ENCODE data around the gene UBB.
"Not testable (repeated sequence)": the region's sequence is repeated elsewhere in the genome, so short reads cannot be mapped to it uniquely, and the experiment has no call there.

UBB gene

DNA sequence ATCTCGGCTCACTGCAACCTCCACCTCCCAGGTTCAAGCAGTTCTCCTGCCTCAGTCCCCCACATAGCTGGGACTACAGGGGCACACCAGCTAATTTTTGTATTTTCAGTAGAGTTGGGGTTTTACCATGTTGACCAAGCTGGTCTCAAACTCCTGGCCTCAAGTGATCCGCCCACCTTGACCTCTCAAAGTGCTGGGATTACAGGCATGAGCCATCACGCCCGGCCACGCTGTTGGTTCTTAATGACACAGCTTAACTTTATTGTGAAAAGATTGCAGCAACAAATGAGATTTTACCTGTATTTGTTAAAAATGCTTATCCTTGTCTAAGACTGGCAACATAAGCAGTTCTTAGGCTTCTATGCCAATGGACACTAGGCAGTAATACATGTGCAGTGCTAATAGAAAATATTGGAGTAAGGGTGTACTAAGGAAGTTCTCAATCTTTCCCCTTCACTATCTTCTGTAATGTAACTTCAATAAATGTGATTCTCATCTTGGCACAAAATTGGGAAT lies 2.9 kb downstream of the UBB start:
- H3K36me3 Mint-ChIP-seq (ENCODE audit: low read depth) = peaks cover 36% of the 10 kb centered on the region
- intact Hi-C loops (cut with micrococcal nuclease) = loop anchor here (5.0 kb wide), 1 partner anchor 53 kb away; no protein-coding TSS in a partner anchor
- H3K27ac Mint-ChIP-seq = no peak overlapping the region
- H3K4me1 Mint-ChIP-seq (ENCODE audit: low read depth) = peaks cover 41% of the 10 kb centered on the region
- peak overlapping the region; percentile 23 for H3K4me3 Mint-ChIP-seq
- H3K27me3 Mint-ChIP-seq = peaks cover 15% of the 10 kb centered on the region
- no peaks in the 10 kb centered on the region for H3K9me3 Mint-ChIP-seq

GRCh38 chr17:16384557-16384956 lies 3.7 kb downstream of the UBB start:
- Mint-ChIP-seq H3K4me1 (ENCODE audit: low read depth) (peaks cover 41% of the 10 kb centered on the region), H3K9me3 (no peaks in the 10 kb centered on the region), H3K36me3 (ENCODE audit: low read depth) (peaks cover 36% of the 10 kb centered on the region), H3K4me3 (no peak overlapping the region), H3K27ac (no peak overlapping the region), H3K27me3 (peaks cover 19% of the 10 kb centered on the region)
- intact Hi-C loops (cut with micrococcal nuclease) = loop anchor here (5.0 kb wide), 1 partner anchor 53 kb away; no protein-coding TSS in a partner anchor

- H3K9me3 Mint-ChIP-seq; intact Hi-C loops (cut with micrococcal nuclease); H3K27ac Mint-ChIP-seq: not testable (repeated sequence)
- Mint-ChIP-seq H3K36me3 (ENCODE audit: low read depth) (peaks cover 29% of the 10 kb centered on the region), H3K4me1 (ENCODE audit: low read depth) (peaks cover 41% of the 10 kb centered on the region), H3K27me3 (peaks cover 21% of the 10 kb centered on the region), H3K4me3 (peak overlapping the region; percentile 81)
Observed at GRCh38 chr17:16386126-16386507, 5.2 kb downstream of the UBB start.

GRCh38 chr17:16391451-16391850 lies 10.6 kb downstream of the UBB start:
- H3K36me3 Mint-ChIP-seq (ENCODE audit: low read depth) = no peaks in the 10 kb centered on the region
- peaks cover 22% of the 10 kb centered on the region for H3K27me3 Mint-ChIP-seq
- H3K9me3 Mint-ChIP-seq = no peaks in the 10 kb centered on the region
- H3K27ac Mint-ChIP-seq = no peak overlapping the region
- intact Hi-C loops (cut with micrococcal nuclease) = no loop called here
- H3K4me3 Mint-ChIP-seq = no peak overlapping the region
- H3K4me1 Mint-ChIP-seq (ENCODE audit: low read depth) = peaks cover 15% of the 10 kb centered on the region

GRCh38 chr17:16392491-16392890 lies 11.6 kb downstream of the UBB start:
- H3K36me3 Mint-ChIP-seq (ENCODE audit: low read depth); H3K4me1 Mint-ChIP-seq (ENCODE audit: low read depth); H3K4me3 Mint-ChIP-seq; intact Hi-C loops (cut with micrococcal nuclease); H3K9me3 Mint-ChIP-seq; H3K27ac Mint-ChIP-seq: not testable (repeated sequence)
- H3K27me3 Mint-ChIP-seq = peaks cover 16% of the 10 kb centered on the region

GRCh38 chr17:16395887-16396286 lies 15.0 kb downstream of the UBB start:
- H3K9me3 Mint-ChIP-seq; H3K4me3 Mint-ChIP-seq; H3K4me1 Mint-ChIP-seq (ENCODE audit: low read depth); intact Hi-C loops (cut with micrococcal nuclease); H3K36me3 Mint-ChIP-seq (ENCODE audit: low read depth); H3K27ac Mint-ChIP-seq: not testable (repeated sequence)
- peaks cover 13% of the 10 kb centered on the region for H3K27me3 Mint-ChIP-seq

DNA sequence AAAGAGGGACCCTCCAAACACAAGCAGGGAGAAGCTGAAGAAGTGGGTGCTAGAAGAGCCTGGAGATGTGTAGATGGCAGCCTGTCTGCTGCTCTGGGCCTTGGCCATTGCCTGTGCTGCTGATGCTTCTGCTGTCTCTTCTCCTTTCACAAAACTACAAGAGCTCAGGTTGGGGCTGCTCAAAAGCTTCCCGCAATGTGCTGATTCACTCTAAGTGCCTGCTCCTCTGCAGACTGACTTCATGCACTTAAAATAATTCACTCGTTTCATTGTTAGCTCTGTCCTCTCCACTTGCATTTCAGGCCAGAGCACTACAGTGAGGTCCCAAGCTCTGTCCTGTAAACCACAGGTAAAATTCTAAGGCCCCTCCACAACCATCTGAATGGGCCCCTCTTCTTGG lies 15.8 kb downstream of the UBB start:
- H3K4me1 Mint-ChIP-seq (ENCODE audit: low read depth); intact Hi-C loops (cut with micrococcal nuclease); H3K4me3 Mint-ChIP-seq; H3K27ac Mint-ChIP-seq; H3K9me3 Mint-ChIP-seq; H3K36me3 Mint-ChIP-seq (ENCODE audit: low read depth): not testable (repeated sequence)
- H3K27me3 Mint-ChIP-seq = peaks cover 11% of the 10 kb centered on the region

DNA sequence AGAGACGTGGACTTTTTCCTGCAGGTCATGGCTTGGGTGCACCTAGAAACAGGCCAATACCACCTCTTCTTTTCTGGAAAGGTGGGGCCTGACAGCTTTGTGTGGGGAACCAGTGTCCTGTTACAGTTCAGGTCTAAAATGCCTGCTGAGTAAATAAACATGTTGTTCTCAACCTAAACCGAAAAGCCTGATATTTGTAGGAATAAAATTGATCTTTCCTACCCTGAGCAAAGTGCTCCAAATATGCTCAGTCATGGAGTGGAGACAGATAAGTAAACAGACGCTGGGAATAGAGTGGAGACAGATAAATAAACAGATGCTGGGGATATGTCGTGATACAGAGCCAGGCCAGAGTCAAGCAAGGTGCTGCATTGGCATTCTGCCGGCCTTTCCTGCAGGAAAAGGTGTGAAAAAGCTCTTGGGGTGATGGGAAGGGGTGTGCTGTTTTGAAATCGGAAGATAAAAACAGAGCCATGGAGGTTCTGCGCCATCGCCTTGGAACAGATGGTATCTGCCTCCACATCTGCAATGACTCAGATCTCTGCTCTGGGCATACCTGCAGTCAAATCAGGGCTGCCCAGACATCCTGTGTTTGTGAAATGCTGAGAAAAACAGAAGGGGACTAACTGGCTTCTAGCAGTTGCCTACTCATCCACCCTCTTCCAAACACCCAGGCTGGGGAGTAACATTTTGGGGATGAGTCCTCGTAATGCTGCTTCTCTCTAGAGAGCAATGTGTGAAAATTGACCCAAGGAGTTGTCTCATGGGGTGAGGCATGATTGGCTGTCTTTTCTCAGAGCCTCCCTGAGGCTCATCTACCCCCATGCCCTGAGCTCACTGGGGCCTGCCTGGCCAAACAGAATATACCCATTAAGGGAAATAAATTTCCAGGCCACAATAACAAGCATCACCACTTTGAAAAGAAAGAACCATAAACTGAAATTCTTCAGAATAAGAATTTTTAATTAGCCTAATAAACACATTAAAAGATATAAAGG lies 17.7 kb downstream of the UBB start:
- intact Hi-C loops (cut with micrococcal nuclease) = no loop called here
- Mint-ChIP-seq H3K4me1 (ENCODE audit: low read depth) (peaks cover 5% of the 10 kb centered on the region), H3K36me3 (ENCODE audit: low read depth) (no peaks in the 10 kb centered on the region), H3K9me3 (no peaks in the 10 kb centered on the region), H3K4me3 (no peak overlapping the region), H3K27ac (no peak overlapping the region), H3K27me3 (peaks cover 11% of the 10 kb centered on the region)

- intact Hi-C loops (cut with micrococcal nuclease); H3K27ac Mint-ChIP-seq; H3K4me3 Mint-ChIP-seq; H3K36me3 Mint-ChIP-seq (ENCODE audit: low read depth); H3K9me3 Mint-ChIP-seq: not testable (repeated sequence)
- peaks cover 35% of the 10 kb centered on the region for H3K4me1 Mint-ChIP-seq (ENCODE audit: low read depth)
- H3K27me3 Mint-ChIP-seq = peaks cover 22% of the 10 kb centered on the region
Observed at GRCh38 chr17:16403847-16404246, 23.0 kb downstream of the UBB start.

- peaks cover 21% of the 10 kb centered on the region for H3K27me3 Mint-ChIP-seq
- H3K9me3 Mint-ChIP-seq = no peaks in the 10 kb centered on the region
- H3K27ac Mint-ChIP-seq = peak overlapping the region; percentile 79
- intact Hi-C loops (cut with micrococcal nuclease) = no loop called here
- peak overlapping the region; percentile 78 for H3K4me3 Mint-ChIP-seq
- H3K36me3 Mint-ChIP-seq (ENCODE audit: low read depth) = no peaks in the 10 kb centered on the region
- H3K4me1 Mint-ChIP-seq (ENCODE audit: low read depth) = peaks cover 51% of the 10 kb centered on the region
Observed at GRCh38 chr17:16406742-16407674, 26.1 kb downstream of the UBB start.

DNA sequence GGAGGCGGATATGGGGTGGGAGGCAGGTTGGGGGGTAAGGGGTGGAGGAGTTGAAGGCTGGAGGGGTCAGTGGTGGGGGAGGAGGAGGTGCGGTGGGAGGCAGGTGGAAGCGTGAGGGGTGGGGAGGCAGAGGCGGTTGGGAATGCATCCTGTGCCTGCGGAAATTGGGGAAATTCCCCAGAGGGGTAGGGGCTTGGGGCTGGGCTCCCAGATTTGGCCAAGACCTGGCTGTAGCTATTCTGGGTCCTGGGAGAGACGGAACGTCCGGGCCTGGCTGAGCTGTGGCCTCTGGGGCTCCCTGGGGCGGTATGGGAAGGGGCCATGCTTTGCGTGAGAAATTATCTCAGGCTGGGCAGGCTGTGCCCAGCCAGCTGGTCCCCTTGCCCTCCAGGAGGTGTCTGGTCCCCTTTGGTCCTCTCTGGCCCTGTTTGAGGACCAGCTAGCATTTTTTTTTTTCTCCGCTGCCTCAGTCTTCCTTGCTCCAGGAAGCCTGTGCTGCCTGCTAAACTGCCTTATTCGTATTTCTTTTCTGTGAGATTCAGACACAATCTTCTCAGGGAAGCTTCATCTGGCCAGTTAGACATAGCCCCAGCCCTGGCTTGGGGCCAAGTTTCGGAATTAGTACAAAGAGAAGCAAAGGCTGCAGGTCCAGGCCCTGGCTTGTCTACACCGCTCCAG lies 27.2 kb downstream of the UBB start:
- Mint-ChIP-seq H3K4me1 (ENCODE audit: low read depth) (peaks cover 51% of the 10 kb centered on the region), H3K4me3 (peak overlapping the region; percentile 39), H3K27ac (peak overlapping the region; percentile 75), H3K27me3 (peaks cover 21% of the 10 kb centered on the region), H3K9me3 (no peaks in the 10 kb centered on the region), H3K36me3 (ENCODE audit: low read depth) (no peaks in the 10 kb centered on the region)
- intact Hi-C loops (cut with micrococcal nuclease) = no loop called here

GRCh38 chr17:16415031-16415924 lies 34.4 kb downstream of the UBB start, which contains the start of gene TRPV2:
Gene TRPV2 (plus strand): TSS chr17:16415571. CDS start chr17:16417669, 2,098 bp downstream.
- intact Hi-C loops (cut with micrococcal nuclease) = loop anchor here (10.0 kb wide), 1 partner anchor 50 kb away; no protein-coding TSS in a partner anchor
- Mint-ChIP-seq H3K4me3 (peak within 1 kb of the TSS; percentile 89), H3K4me1 (ENCODE audit: low read depth) (peaks cover 64% of the 10 kb centered on the region), H3K9me3 (no peaks in the 10 kb centered on the region), H3K27me3 (peaks cover 2% of the 10 kb centered on the region), H3K36me3 (ENCODE audit: low read depth) (peaks cover 61% of the 10 kb centered on the region), H3K27ac (peak within 1 kb of the TSS; percentile 98)
